HG02981 (cell line): Measurements from ENCODE around the gene LRRTM4.

ENCODE experiments used
- ATAC-seq: cut with Tn5 transposase; IDR thresholded peaks from one replicate; pipeline ENCODE4 v1.9.1; 2021; ENCODE audit warnings: mild to moderate bottlenecking, moderate library complexity; ENCODE audit not compliant: unreplicated experiment

LRRTM4 gene

GRCh38 chr2:77325395-77325794 lies 196.8 kb downstream of the LRRTM4 start:
- no peak for ATAC-seq

- ATAC-seq: no peak
Measured at GRCh38 chr2:77322431-77322830, 199.7 kb downstream of the LRRTM4 start.

GRCh38 chr2:77314721-77315120 lies 207.5 kb downstream of the LRRTM4 start:
- no peak for ATAC-seq

- no peak for ATAC-seq
Measured at GRCh38 chr2:77310416-77310815, 211.8 kb downstream of the LRRTM4 start.

- ATAC-seq: no peak
Measured at GRCh38 chr2:77309725-77310124, 212.5 kb downstream of the LRRTM4 start.

- ATAC-seq: no peak
Measured at GRCh38 chr2:77301441-77301840, 220.7 kb downstream of the LRRTM4 start.

- ATAC-seq: no peak
Measured at GRCh38 chr2:77296791-77297190, 225.4 kb downstream of the LRRTM4 start.

GRCh38 chr2:77294474-77294873 lies 227.7 kb downstream of the LRRTM4 start:
- no peak for ATAC-seq

GRCh38 chr2:77284353-77284752 lies 237.8 kb downstream of the LRRTM4 start:
- ATAC-seq: no peak

GRCh38 chr2:77271262-77271661 lies 250.9 kb downstream of the LRRTM4 start:
- ATAC-seq: no peak

GRCh38 chr2:77270433-77270832 lies 251.7 kb downstream of the LRRTM4 start:
- ATAC-seq: no peak

- no peak for ATAC-seq
Measured at GRCh38 chr2:77268626-77269025, 253.6 kb downstream of the LRRTM4 start.

GRCh38 chr2:77232909-77233425 lies 289.2 kb downstream of the LRRTM4 start:
- no peak for ATAC-seq

- no peak for ATAC-seq
Measured at GRCh38 chr2:77228391-77228790, 293.8 kb downstream of the LRRTM4 start.

- no peak for ATAC-seq
Measured at GRCh38 chr2:77210725-77211124, 311.5 kb downstream of the LRRTM4 start.

GRCh38 chr2:77207331-77207730 lies 314.8 kb downstream of the LRRTM4 start:
- ATAC-seq: no peak

- no peak for ATAC-seq
Measured at GRCh38 chr2:77201755-77202154, 320.4 kb downstream of the LRRTM4 start.

- no peak for ATAC-seq
Measured at GRCh38 chr2:77199411-77199810, 322.8 kb downstream of the LRRTM4 start.

- no peak for ATAC-seq
Measured at GRCh38 chr2:77193858-77194448, 328.2 kb downstream of the LRRTM4 start.

- ATAC-seq: no peak
Measured at GRCh38 chr2:77192811-77193289, 329.3 kb downstream of the LRRTM4 start.

GRCh38 chr2:77191665-77192064 lies 330.5 kb downstream of the LRRTM4 start:
- ATAC-seq: no peak

GRCh38 chr2:77190721-77191346 lies 331.3 kb downstream of the LRRTM4 start:
- ATAC-seq: no peak

- ATAC-seq: no peak
Measured at GRCh38 chr2:77185052-77185451, 337.1 kb downstream of the LRRTM4 start.
